ENCODE measurements around the gene NYNRIN.
A peak's percentile ranks its signal among the peaks of the same experiment; 100 is the strongest.

NYNRIN gene

GRCh38 chr14:24416932-24417619 is 18.3 kb downstream of the NYNRIN start:
- no peak for DNase-seq

- DNase-seq = no peak
Measured at GRCh38 chr14:24417832-24418491, 19.2 kb downstream of the NYNRIN start.

- no peak for DNase-seq
Measured at GRCh38 chr14:24418492-24418873, 19.7 kb downstream of the NYNRIN start.

- DNase-seq = no peak
Measured at GRCh38 chr14:24422261-24422660, 23.5 kb downstream of the NYNRIN start.

- no peak for DNase-seq
Measured at GRCh38 chr14:24422694-24423601, 24.1 kb downstream of the NYNRIN start.

- no peak for DNase-seq
Measured at GRCh38 chr14:24425704-24426103, 26.9 kb downstream of the NYNRIN start.

- no peak for DNase-seq
Measured at GRCh38 chr14:24426150-24426911, 27.5 kb downstream of the NYNRIN start.

GRCh38 chr14:24426912-24427536 is 28.2 kb downstream of the NYNRIN start:
- no peak for DNase-seq

- no peak for DNase-seq
Measured at GRCh38 chr14:24427537-24428508, 29.0 kb downstream of the NYNRIN start.

- no peak for DNase-seq
Measured at GRCh38 chr14:24428628-24429394, 30.0 kb downstream of the NYNRIN start.

- peak; percentile 65 to 86 for DNase-seq
Measured at GRCh38 chr14:24429395-24430142, 30.8 kb downstream of the NYNRIN start, which contains the start of the genes CBLN3 and KHNYN. TSS of gene CBLN3 (minus strand) at chr14:24429668. CDS start at chr14:24429054, 614 bp downstream. TSS of gene KHNYN (plus strand) at chr14:24429954. CDS start at chr14:24430731, 777 bp downstream.

GRCh38 chr14:24430143-24430681 is 31.4 kb downstream of the NYNRIN start:
- DNase-seq = peak; percentile 41 to 74

GRCh38 chr14:24430682-24431568 is 32.1 kb downstream of the NYNRIN start:
- DNase-seq = peak in 1 of 2 experiments; percentile 14

GRCh38 chr14:24431569-24432258 is 32.9 kb downstream of the NYNRIN start:
- DNase-seq = peak; percentile 77 to 88

GRCh38 chr14:24432259-24433131 is 33.7 kb downstream of the NYNRIN start:
- no peak for DNase-seq

GRCh38 chr14:24434036-24434435 is 35.2 kb downstream of the NYNRIN start:
- no peak for DNase-seq

Data from SW 1271 (cell line).